ENCODE measurements around the gene SIL1.
"Not testable (repeated sequence)": the region's sequence is repeated elsewhere in the genome, so short reads cannot be mapped to it uniquely, and the experiment has no call there.

The SIL1 gene

GRCh38 chr5:139105621-139106071 lies 92.5 kb downstream of the SIL1 start:
- no peak for DNase-seq (ENCODE audit: low read depth)

GRCh38 chr5:139104577-139105276 lies 93.4 kb downstream of the SIL1 start:
- DNase-seq (ENCODE audit: low read depth): peak; percentile 64

- no peak for DNase-seq (ENCODE audit: low read depth)
Observed at GRCh38 chr5:139103762-139104161, 94.4 kb downstream of the SIL1 start.

GRCh38 chr5:139100825-139101224 lies 97.3 kb downstream of the SIL1 start:
- peak; percentile 47 for DNase-seq (ENCODE audit: low read depth)

GRCh38 chr5:139094154-139095131 lies 103.7 kb downstream of the SIL1 start:
- no peak for DNase-seq (ENCODE audit: low read depth)

GRCh38 chr5:139092741-139093343 lies 105.3 kb downstream of the SIL1 start:
- DNase-seq (ENCODE audit: low read depth): no peak

GRCh38 chr5:139091439-139092156 lies 106.6 kb downstream of the SIL1 start:
- DNase-seq (ENCODE audit: low read depth): no peak

GRCh38 chr5:139090581-139090980 lies 107.6 kb downstream of the SIL1 start:
- DNase-seq (ENCODE audit: low read depth): no peak

- DNase-seq (ENCODE audit: low read depth): no peak
Observed at GRCh38 chr5:139088024-139088423, 110.1 kb downstream of the SIL1 start.

GRCh38 chr5:139082813-139083498 lies 115.2 kb downstream of the SIL1 start:
- DNase-seq (ENCODE audit: low read depth): no peak

GRCh38 chr5:139079991-139080610 lies 118.1 kb downstream of the SIL1 start:
- DNase-seq (ENCODE audit: low read depth): no peak

GRCh38 chr5:139079225-139079990 lies 118.8 kb downstream of the SIL1 start:
- no peak for DNase-seq (ENCODE audit: low read depth)

- no peak for DNase-seq (ENCODE audit: low read depth)
Observed at GRCh38 chr5:139078345-139078744, 119.8 kb downstream of the SIL1 start.

GRCh38 chr5:139077899-139078298 lies 120.3 kb downstream of the SIL1 start:
- DNase-seq (ENCODE audit: low read depth): no peak

GRCh38 chr5:139076111-139076510 lies 122.1 kb downstream of the SIL1 start:
- no peak for DNase-seq (ENCODE audit: low read depth)

- DNase-seq (ENCODE audit: low read depth): no peak
Observed at GRCh38 chr5:139075066-139076050, 122.8 kb downstream of the SIL1 start.

- not testable (repeated sequence) for DNase-seq (ENCODE audit: low read depth)
Observed at GRCh38 chr5:139073956-139074355, 124.2 kb downstream of the SIL1 start.

- no peak for DNase-seq (ENCODE audit: low read depth)
Observed at GRCh38 chr5:139068494-139069151, 129.5 kb downstream of the SIL1 start.
